ES-I3 (cell line): Measurements from ENCODE around the gene CBX5.
"Not testable (repeated sequence)": the region's sequence is repeated elsewhere in the genome, so short reads cannot be mapped to it uniquely, and the experiment has no call there.

Experiments used
- H3K36me3 ChIP-seq: 2 replicates; pipeline ENCODE4 v1.6.1; 2013; ENCODE audit warnings: mild to moderate bottlenecking, low read length, control low read depth, moderate library complexity; ENCODE audit not compliant: insufficient read depth
- H3K4me1 ChIP-seq: 2 replicates; pipeline ENCODE4 v1.6.1; 2013; ENCODE audit warnings: mild to moderate bottlenecking, control low read depth, low read length; ENCODE audit not compliant: insufficient read depth
- H3K9ac ChIP-seq: 2 replicates; pipeline ENCODE4 v1.6.1; 2013; ENCODE audit warnings: low read depth, mild to moderate bottlenecking, low read length, moderate library complexity
- H3K9me3 ChIP-seq: 2 replicates; pipeline ENCODE4 v1.6.1; 2013; ENCODE audit warnings: mild to moderate bottlenecking, low read length, moderate library complexity; ENCODE audit not compliant: control insufficient read depth, insufficient read depth

The CBX5 gene

GRCh38 chr12:54261815-54262402 lies 18.0 kb downstream of the CBX5 start:
- H3K36me3 ChIP-seq, result peaks cover 10% of the 10 kb centered on the region; the same call in 1 of the 2 replicates
- H3K4me1 ChIP-seq, result peaks cover 39% of the 10 kb centered on the region
- H3K9me3 ChIP-seq, result no peaks in the 10 kb centered on the region
- H3K9ac ChIP-seq, result no peak overlapping the region

DNA sequence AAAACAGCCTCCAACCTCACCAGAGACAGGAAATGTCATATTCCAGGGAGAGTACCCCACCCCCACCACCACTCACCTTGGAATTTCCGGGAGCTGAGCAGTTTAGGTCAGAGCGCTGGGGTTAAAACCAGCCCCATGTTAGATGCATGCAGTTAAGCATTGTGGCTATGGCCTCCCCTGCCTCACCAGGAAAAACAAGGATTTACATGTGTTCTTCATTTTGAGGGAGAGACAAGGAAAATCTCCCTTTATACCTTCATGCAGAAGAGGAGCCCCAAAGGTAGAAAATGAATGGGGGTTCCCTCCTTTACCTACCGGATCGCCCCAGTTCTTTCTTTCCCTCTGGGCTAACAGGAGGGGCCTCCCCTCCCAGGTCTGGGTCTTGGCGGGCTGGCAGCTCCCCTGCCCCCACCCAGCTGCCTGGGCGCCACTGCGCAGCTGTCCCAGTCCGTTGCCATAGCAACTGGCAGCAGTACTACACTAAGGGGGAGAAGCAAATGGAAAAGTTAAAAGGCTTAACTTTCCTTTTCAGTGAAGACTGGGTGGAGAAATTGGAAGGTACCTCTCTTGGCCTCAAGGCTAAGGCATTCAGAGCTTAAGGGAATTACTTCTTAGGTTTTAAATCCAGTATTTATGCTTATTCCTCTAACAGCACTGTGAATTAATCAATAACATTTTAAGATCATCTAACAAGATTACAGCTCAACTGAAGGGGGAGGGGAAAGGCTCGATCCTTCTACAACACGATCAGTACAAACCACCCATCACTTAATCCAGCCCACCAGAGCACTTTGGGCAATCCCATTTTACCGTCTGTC lies 20.5 kb downstream of the CBX5 start:
- Histone ChIP-seq H3K9me3 (no peaks in the 10 kb centered on the region), H3K36me3 (peaks cover 22% of the 10 kb centered on the region), H3K4me1 (peaks cover 34% of the 10 kb centered on the region), H3K9ac (peak overlapping the region; percentile 56)

DNA sequence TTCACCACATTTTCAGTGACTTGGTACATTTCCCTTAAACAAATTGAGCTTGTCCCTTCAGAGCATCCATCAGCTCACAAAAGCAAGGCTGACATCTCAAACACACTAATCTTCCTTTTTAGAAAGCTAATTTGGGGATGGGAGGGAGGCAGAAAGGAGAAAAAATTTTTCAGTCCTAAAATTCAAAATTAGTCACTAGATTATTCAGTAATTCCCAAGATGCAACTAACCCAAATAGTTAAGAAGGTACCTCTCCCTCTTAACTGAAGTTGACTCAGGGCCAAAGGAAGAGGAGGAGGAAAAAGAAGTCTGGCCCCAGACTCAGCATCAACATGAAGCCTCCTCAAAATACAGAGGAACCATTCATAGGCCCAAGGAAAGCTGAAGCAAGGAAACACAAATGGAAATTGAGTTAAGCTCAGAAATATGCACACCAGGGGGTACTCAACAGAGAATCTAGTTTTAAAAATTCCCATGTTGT lies 21.7 kb downstream of the CBX5 start:
- peaks cover 34% of the 10 kb centered on the region for H3K4me1 ChIP-seq
- H3K9ac ChIP-seq, result peak overlapping the region; percentile 56; the same call in 1 of the 2 replicates
- H3K36me3 ChIP-seq, result peaks cover 30% of the 10 kb centered on the region
- H3K9me3 ChIP-seq, result no peaks in the 10 kb centered on the region

DNA sequence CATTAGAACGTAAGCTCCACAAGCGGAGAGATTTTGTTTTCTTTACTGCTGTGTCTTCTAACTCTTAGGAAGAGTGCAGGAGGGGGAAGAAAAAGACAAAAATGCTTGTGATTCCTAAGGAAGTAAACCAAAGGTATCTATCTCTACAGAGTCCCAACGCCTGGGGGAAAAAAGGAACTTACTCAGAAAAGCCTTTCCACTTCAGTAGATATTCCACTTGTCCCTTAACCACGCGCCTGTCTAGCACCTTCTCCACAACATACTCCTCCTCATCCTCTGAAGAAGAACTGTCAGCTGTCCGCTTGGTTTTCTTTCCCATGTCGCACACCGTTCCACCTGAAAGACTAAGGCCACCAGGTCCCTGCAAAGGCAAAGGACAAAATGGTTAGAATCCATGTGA lies 22.6 kb downstream of the CBX5 start:
- H3K4me1 ChIP-seq, result peaks cover 27% of the 10 kb centered on the region
- H3K9me3 ChIP-seq, result no peaks in the 10 kb centered on the region
- H3K36me3 ChIP-seq, result peaks cover 30% of the 10 kb centered on the region
- H3K9ac ChIP-seq, result no peak overlapping the region

DNA sequence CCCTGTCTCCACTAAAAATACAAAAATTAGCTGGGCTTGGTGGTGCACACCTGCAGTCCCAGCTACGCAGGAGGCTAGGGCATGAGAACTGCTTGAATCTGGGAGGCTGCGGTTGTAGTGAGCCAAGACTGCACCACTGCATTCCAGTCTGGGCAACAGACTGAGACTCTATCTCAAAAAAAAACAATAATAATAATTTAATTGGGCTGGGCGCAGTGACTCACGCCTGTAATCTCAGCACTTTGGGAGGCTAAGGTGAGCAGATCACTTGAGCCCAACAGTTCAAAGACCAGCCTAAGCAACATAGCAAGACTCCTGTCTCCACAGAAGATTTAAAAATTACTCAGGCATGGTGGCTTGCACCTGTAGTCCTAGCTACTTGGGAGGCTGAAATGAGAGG lies 26.7 kb downstream of the CBX5 start:
- Histone ChIP-seq H3K9me3 (no peaks in the 10 kb centered on the region), H3K4me1 (peaks cover 12% of the 10 kb centered on the region), H3K36me3 (peaks cover 40% of the 10 kb centered on the region), H3K9ac (no peak overlapping the region)

DNA sequence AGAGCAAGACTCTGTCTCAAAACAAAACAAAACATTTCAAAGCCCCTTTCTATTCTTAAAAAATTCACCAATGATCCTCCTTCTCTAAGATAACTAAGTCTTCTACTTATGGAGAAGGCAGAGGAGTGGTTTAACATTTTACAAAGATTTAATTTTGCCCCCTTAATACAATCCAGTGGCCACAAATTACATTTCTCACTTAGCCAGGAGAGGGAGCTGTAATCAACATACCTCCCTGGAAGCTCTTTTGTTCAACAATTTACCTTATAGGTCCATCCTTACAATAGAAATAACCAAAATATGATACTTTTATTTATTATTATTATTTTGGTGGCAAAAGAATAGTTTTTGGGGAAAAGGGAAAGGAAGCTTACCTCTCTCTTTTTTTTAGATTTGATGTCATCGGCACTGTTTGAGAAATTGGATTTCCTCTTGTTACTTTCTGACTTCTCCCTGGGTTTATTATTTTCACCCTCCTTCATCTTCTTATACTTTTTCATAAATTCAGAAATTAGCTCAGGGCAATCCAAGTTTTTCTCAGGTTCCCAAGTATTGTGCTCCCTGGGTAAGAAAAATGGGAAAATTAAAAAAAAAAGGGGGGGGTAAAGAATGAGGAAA lies 28.1 kb downstream of the CBX5 start:
- H3K36me3 ChIP-seq, result peaks cover 34% of the 10 kb centered on the region

DNA sequence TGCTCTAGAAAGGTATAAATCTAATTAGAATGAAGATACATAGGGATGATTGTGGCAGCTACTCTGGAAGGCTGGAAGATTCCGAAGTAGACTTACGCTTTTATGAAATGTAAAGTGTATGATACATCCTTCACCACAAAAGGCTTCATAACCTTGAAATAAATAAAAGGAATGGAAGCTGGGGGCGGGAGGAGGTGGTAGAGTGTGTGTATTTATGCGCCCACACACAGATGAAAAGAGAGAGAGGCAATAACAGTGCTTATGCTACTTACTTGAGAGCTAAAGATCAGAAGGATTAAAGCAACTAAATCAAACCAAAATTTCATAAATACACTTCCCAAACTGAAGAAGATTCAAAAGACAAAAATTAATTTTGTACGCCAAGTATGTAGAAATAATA lies 30.4 kb downstream of the CBX5 start:
- no peak overlapping the region for H3K9ac ChIP-seq
- H3K36me3 ChIP-seq, result peaks cover 29% of the 10 kb centered on the region
- no peaks in the 10 kb centered on the region for H3K9me3 ChIP-seq
- H3K4me1 ChIP-seq, result no peaks in the 10 kb centered on the region

More for the DNA sequence above, 28.1 kb downstream of the CBX5 start:
- Histone ChIP-seq H3K4me1 (no peaks in the 10 kb centered on the region), H3K9ac (no peak overlapping the region), H3K9me3 (no peaks in the 10 kb centered on the region)

DNA sequence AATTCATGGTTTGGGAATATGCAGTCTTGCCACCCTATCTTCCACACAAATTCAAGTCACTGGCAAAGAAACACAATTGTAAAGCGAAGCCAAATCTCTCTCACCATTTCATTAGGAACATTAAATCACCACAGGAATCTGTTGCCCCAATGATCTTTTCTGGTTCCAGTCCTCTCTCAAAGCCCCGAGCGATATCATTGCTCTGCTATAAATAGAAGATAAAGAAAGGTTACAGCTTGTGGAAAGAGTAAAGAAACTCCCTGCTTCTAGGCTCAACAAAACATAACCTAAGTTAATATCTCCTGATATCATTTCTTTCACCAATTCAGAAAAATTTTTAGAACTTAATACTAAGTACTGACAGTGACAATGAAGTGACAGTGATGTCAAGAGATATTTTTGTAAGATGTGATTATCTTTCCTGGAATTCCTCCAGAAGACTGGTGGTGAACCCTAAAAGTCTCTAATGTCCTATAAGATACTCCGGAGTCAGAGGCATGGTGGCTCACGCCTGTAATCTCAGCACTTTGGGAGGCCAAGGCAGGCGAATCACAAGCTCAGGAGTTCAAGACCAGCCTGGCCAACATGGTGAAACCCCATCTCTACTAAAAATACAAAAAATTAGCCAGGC lies 33.8 kb downstream of the CBX5 start:
- H3K4me1 ChIP-seq, result no peaks in the 10 kb centered on the region
- H3K9ac ChIP-seq, result no peak overlapping the region
- H3K9me3 ChIP-seq, result no peaks in the 10 kb centered on the region
- peaks cover 25% of the 10 kb centered on the region for H3K36me3 ChIP-seq

- peaks cover 31% of the 10 kb centered on the region for H3K36me3 ChIP-seq
- no peaks in the 10 kb centered on the region for H3K4me1 ChIP-seq
- H3K9me3 ChIP-seq, result no peaks in the 10 kb centered on the region
- no peak overlapping the region for H3K9ac ChIP-seq
These were observed 38.8 kb downstream of the CBX5 start for GRCh38 chr12:54240971-54241588.

GRCh38 chr12:54240129-54240528 lies 39.8 kb downstream of the CBX5 start:
- Histone ChIP-seq H3K9ac (no peak overlapping the region), H3K9me3 (no peaks in the 10 kb centered on the region), H3K36me3 (peaks cover 30% of the 10 kb centered on the region), H3K4me1 (no peaks in the 10 kb centered on the region)

DNA sequence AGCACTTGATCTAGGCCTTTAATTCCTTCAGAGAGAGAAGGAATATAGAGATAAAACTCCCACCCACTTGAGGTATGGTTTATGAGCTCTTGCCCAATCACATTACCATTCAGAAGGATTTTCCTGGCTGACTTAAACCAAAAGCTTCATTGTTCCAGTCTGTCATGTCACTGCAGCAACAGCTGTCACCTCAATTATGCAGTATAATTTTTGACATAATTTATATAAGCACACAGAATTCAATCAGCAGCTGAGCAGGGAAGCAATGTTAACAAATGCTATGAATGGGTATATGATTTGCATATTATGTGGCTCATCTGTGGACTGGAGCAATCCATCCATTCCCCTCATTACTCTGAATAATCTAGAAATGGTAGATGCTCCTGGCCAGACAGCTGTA lies 40.3 kb downstream of the CBX5 start:
- Histone ChIP-seq H3K36me3 (peaks cover 30% of the 10 kb centered on the region), H3K4me1 (no peaks in the 10 kb centered on the region), H3K9me3 (no peaks in the 10 kb centered on the region), H3K9ac (no peak overlapping the region)

- H3K36me3 ChIP-seq, result peaks cover 30% of the 10 kb centered on the region
- no peaks in the 10 kb centered on the region for H3K4me1 ChIP-seq
- no peak overlapping the region for H3K9ac ChIP-seq
- no peaks in the 10 kb centered on the region for H3K9me3 ChIP-seq
These were observed 41.4 kb downstream of the CBX5 start for GRCh38 chr12:54238531-54238930.

GRCh38 chr12:54232790-54233189 lies 47.1 kb downstream of the CBX5 start:
- Histone ChIP-seq H3K4me1 (peaks cover 6% of the 10 kb centered on the region; the same call in 1 of the 2 replicates), H3K9ac (no peak overlapping the region), H3K36me3 (peaks cover 8% of the 10 kb centered on the region), H3K9me3 (no peaks in the 10 kb centered on the region)

GRCh38 chr12:54231269-54231668 lies 48.7 kb downstream of the CBX5 start:
- not testable (repeated sequence) for H3K4me1 ChIP-seq

More at GRCh38 chr12:54231269-54231668, 48.7 kb downstream of the CBX5 start:
- not testable (repeated sequence) for H3K36me3 ChIP-seq, H3K9me3 ChIP-seq, H3K9ac ChIP-seq
